ENCODE data around the gene BCOR. TPM values are rescaled to one million over a fixed set of nuclear protein-coding genes. Genes with fewer than 3 reads are reported as not detected.

BCOR gene
- total RNA-seq, 1 donor from 2014 or later, result 15.1 TPM

GRCh38 chrX:40057405-40057804, 40.4 kb downstream of the BCOR start:
- no peak overlapping the region for H3K27ac ChIP-seq (replicated peaks)
- H3K9me3 ChIP-seq (replicated peaks), result no peaks in the 10 kb centered on the region
- H3K4me1 ChIP-seq, result no peaks in the 10 kb centered on the region
- no peak for DNase-seq
- peaks cover 64% of the 10 kb centered on the region for H3K36me3 ChIP-seq
- TF ChIP-seq CTCF (IDR thresholded peaks at IDR 0.05; ENCODE audit: borderline replicate concordance), result no peak
- H3K27me3 ChIP-seq (ENCODE audit: low read depth), result no peaks in the 10 kb centered on the region
- no peak overlapping the region for H3K4me3 ChIP-seq
- intact Hi-C loops (cut with micrococcal nuclease), result no loop called here

DNA sequence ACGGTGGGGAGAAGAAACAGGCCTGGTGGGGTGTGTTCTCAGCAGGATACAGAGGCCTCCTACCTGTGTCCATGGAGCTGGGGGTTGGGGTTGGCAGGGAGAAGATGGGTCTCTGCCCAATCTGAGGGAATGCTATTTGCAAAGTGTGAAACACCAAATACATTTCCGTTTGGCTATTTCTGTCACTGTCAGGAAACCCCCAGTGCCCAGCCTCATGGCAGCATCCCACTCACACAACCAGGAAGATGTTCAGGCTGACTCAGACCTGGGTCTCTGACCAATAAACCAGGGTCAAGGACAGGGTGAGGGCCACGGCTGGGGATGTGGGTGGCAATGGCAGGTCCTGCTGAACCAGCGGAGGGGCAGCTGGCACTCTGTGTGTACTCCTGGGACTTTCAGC, 41.3 kb downstream of the BCOR start:
- Histone ChIP-seq H3K4me1 (no peaks in the 10 kb centered on the region), H3K4me3 (no peak overlapping the region), H3K27me3 (ENCODE audit: low read depth) (no peaks in the 10 kb centered on the region), H3K27ac (replicated peaks) (no peak overlapping the region), H3K36me3 (peaks cover 68% of the 10 kb centered on the region), H3K9me3 (replicated peaks) (peaks cover 4% of the 10 kb centered on the region)
- no peak for DNase-seq
- intact Hi-C loops (cut with micrococcal nuclease), result no loop called here
- no peak for TF ChIP-seq CTCF (IDR thresholded peaks at IDR 0.05; ENCODE audit: borderline replicate concordance)

GRCh38 chrX:40055495-40055894, 42.3 kb downstream of the BCOR start:
- Histone ChIP-seq H3K4me3 (no peak overlapping the region), H3K9me3 (replicated peaks) (peaks cover 13% of the 10 kb centered on the region), H3K27ac (replicated peaks) (no peak overlapping the region), H3K4me1 (no peaks in the 10 kb centered on the region), H3K27me3 (ENCODE audit: low read depth) (no peaks in the 10 kb centered on the region), H3K36me3 (peaks cover 69% of the 10 kb centered on the region)
- DNase-seq, result no peak
- TF ChIP-seq CTCF (IDR thresholded peaks at IDR 0.05; ENCODE audit: borderline replicate concordance), result no peak
- intact Hi-C loops (cut with micrococcal nuclease), result no loop called here

- no peak for DNase-seq
- H3K9me3 ChIP-seq (replicated peaks), result peaks cover 19% of the 10 kb centered on the region
- no peaks in the 10 kb centered on the region for H3K4me1 ChIP-seq
- H3K27me3 ChIP-seq (ENCODE audit: low read depth), result no peaks in the 10 kb centered on the region
- peaks cover 75% of the 10 kb centered on the region for H3K36me3 ChIP-seq
- H3K4me3 ChIP-seq, result no peak overlapping the region
- intact Hi-C loops (cut with micrococcal nuclease), result no loop called here
- no peak overlapping the region for H3K27ac ChIP-seq (replicated peaks)
- TF ChIP-seq CTCF (IDR thresholded peaks at IDR 0.05; ENCODE audit: borderline replicate concordance), result no peak
Measured at GRCh38 chrX:40054793-40055192, 43.0 kb downstream of the BCOR start.

DNA sequence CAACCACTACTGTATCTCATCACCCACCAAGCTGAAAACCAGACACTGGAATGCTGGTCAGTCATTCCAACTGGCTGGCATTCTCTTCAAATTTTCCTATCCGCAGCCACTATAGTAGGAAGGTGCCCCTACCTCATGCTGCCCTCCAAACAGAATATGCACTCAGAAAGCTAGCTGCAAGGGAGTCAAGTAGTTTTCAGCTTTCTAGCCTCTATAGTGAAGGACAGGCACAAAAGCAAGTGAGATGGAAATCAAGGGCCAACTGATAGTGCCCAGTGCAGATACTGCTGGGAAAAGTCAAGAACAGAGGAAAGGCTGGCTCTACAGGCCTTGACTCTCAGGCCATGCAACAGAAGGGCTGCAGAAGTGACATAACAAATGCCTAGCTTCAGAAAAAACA, 47.2 kb downstream of the BCOR start:
- DNase-seq, result no peak
- TF ChIP-seq CTCF (IDR thresholded peaks at IDR 0.05; ENCODE audit: borderline replicate concordance), result no peak

More for the DNA sequence above, 47.2 kb downstream of the BCOR start:
- Histone ChIP-seq H3K27ac (replicated peaks) (no peak overlapping the region), H3K4me1 (no peaks in the 10 kb centered on the region), H3K9me3 (replicated peaks) (peaks cover 32% of the 10 kb centered on the region), H3K27me3 (ENCODE audit: low read depth) (no peaks in the 10 kb centered on the region), H3K36me3 (peaks cover 75% of the 10 kb centered on the region), H3K4me3 (no peak overlapping the region)
- intact Hi-C loops (cut with micrococcal nuclease), result no loop called here

All from left ventricle myocardium inferior (tissue), 1 donor.